H4 (cell line): Measurements from ENCODE around the gene NOX3. TPM values are rescaled to one million over a fixed set of nuclear protein-coding genes. Genes with fewer than 3 reads are reported as not detected.

ENCODE experiments used
- DNase-seq: peaks from one replicate; pipeline ENCODE4 v3.0.0-alpha.2; 2015; ENCODE audit warnings: low spot score
- total RNA-seq: library from RNA; depleted of rRNA; stranded (reverse); fragments of >200 nt; shearing (Covaris generic); gene quantifications from 2 replicates; pipeline ENCODE4 v1.2.3, GENCODE V29; 2014

NOX3 gene
- total RNA-seq, 1 experiment from 2014 or later: not detected

- DNase-seq: no peak
These were observed 55.6 kb downstream of the NOX3 start for GRCh38 chr6:155399745-155400653.

- no peak for DNase-seq
These were observed 56.4 kb downstream of the NOX3 start for GRCh38 chr6:155399062-155399744.

GRCh38 chr6:155398701-155399061 lies 57.0 kb downstream of the NOX3 start:
- DNase-seq: no peak

GRCh38 chr6:155398221-155398620 lies 57.4 kb downstream of the NOX3 start:
- DNase-seq: no peak

- no peak for DNase-seq
These were observed 58.4 kb downstream of the NOX3 start for GRCh38 chr6:155397172-155397705.

- DNase-seq: no peak
These were observed 59.0 kb downstream of the NOX3 start for GRCh38 chr6:155396605-155397004.

- DNase-seq: no peak
These were observed 60.3 kb downstream of the NOX3 start for GRCh38 chr6:155395339-155395738.

GRCh38 chr6:155389130-155389529 lies 66.5 kb downstream of the NOX3 start:
- no peak for DNase-seq

GRCh38 chr6:155388591-155388990 lies 67.0 kb downstream of the NOX3 start:
- no peak for DNase-seq

GRCh38 chr6:155387481-155387880 lies 68.2 kb downstream of the NOX3 start:
- DNase-seq: no peak

- DNase-seq: no peak
These were observed 71.2 kb downstream of the NOX3 start for GRCh38 chr6:155384321-155384952.

- DNase-seq: no peak
These were observed 71.7 kb downstream of the NOX3 start for GRCh38 chr6:155383913-155384312.

- DNase-seq: no peak
These were observed 73.3 kb downstream of the NOX3 start for GRCh38 chr6:155382338-155382685.

- no peak for DNase-seq
These were observed 73.8 kb downstream of the NOX3 start for GRCh38 chr6:155381673-155382337.

GRCh38 chr6:155380666-155381332 lies 74.8 kb downstream of the NOX3 start:
- DNase-seq: no peak

- no peak for DNase-seq
These were observed 76.9 kb downstream of the NOX3 start for GRCh38 chr6:155378724-155379123.

GRCh38 chr6:155378276-155378675 lies 77.4 kb downstream of the NOX3 start:
- DNase-seq: no peak

GRCh38 chr6:155377061-155377460 lies 78.6 kb downstream of the NOX3 start:
- DNase-seq: no peak

GRCh38 chr6:155375801-155376200 lies 79.8 kb downstream of the NOX3 start:
- DNase-seq: no peak

GRCh38 chr6:155374681-155375080 lies 81.0 kb downstream of the NOX3 start:
- no peak for DNase-seq

GRCh38 chr6:155373276-155373675 lies 82.4 kb downstream of the NOX3 start:
- no peak for DNase-seq
